ENCODE measurements around the gene EXOSC6. TPM values are rescaled to one million over a fixed set of nuclear protein-coding genes. Genes with fewer than 3 reads are reported as not detected.
A peak's percentile ranks its signal among the peaks of the same experiment; 100 is the strongest.
"Not testable (repeated sequence)": the region's sequence is repeated elsewhere in the genome, so short reads cannot be mapped to it uniquely, and the experiment has no call there.

The EXOSC6 gene
- total RNA-seq, 6 donors from 2014 or later, result 16.8 to 32.8 (median 20.5) TPM

DNA sequence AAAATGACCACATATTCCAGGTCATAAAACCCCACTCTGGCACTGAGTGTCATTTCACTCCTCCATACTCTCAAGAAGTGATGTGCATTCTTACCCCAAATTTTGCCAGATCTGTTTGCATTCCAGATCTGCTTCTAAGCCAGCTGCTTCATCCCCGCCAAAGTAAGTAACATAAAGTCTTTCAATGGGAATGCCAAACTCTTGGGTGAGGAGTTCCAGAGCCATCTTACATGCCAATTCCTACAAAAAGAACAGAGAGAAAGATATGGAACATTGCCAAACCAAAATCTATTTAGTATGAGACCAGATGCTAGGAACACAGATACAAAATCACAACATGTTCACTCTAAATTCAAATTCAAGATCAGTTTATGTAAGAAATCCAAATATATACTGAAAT, 24.7 kb upstream of the EXOSC6 start:
- DNase-seq (no peak), ATAC-seq (ENCODE audit: low FRiP score in 2 of 2) (no peak)
- WGBS, 2 donors, result 100% methylated on average over 1 of the region's 1 CpG
- H3K27ac ChIP-seq, result no peak overlapping the region
- TF ChIP-seq POLR2AphosphoS5 (IDR thresholded peaks at IDR 0.05) (no peak), POLR2A (IDR thresholded peaks at IDR 0.05) (no peak), EP300 (IDR thresholded peaks at IDR 0.05) (no peak)
- TF ChIP-seq, protein P1, sequence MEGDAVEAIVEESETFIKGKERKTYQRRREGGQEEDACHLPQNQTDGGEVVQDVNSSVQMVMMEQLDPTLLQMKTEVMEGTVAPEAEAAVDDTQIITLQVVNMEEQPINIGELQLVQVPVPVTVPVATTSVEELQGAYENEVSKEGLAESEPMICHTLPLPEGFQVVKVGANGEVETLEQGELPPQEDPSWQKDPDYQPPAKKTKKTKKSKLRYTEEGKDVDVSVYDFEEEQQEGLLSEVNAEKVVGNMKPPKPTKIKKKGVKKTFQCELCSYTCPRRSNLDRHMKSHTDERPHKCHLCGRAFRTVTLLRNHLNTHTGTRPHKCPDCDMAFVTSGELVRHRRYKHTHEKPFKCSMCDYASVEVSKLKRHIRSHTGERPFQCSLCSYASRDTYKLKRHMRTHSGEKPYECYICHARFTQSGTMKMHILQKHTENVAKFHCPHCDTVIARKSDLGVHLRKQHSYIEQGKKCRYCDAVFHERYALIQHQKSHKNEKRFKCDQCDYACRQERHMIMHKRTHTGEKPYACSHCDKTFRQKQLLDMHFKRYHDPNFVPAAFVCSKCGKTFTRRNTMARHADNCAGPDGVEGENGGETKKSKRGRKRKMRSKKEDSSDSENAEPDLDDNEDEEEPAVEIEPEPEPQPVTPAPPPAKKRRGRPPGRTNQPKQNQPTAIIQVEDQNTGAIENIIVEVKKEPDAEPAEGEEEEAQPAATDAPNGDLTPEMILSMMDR (IDR thresholded peaks at IDR 0.05), result no peak
- no peak overlapping the region for H3K4me3 ChIP-seq
- no peaks in the 10 kb centered on the region for H3K9me3 ChIP-seq
- H3K27me3 ChIP-seq, result no peaks in the 10 kb centered on the region
- peaks cover 36 to 97% (median 77%) of the 10 kb centered on the region in 4 donors for H3K36me3 ChIP-seq
- no peaks in the 10 kb centered on the region for H3K4me1 ChIP-seq

DNA sequence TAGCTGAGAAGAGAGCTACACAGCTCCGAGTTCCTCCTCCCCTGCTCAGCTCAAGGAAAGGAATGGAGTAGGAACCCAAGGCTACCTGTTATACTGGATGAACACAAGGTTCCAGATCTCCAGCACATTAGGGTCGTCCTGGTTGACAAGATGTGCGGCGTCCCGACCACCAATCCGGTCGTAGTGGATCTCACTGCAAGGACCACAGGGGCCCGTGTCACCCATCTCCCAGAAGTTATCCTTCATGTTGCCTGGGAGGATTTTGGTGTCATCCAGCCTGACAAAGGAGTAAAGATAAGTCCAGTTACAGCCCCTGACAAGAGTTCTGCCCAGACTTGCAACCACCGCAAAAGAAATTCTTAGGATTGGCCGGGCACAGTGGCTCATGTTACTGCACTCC, 20.0 kb upstream of the EXOSC6 start:
- TF ChIP-seq POLR2AphosphoS5 (IDR thresholded peaks at IDR 0.05), result no peak
- TF ChIP-seq, protein P1 (IDR thresholded peaks at IDR 0.05), result no peak
- no peak for TF ChIP-seq POLR2A (IDR thresholded peaks at IDR 0.05)
- no peak for TF ChIP-seq EP300 (IDR thresholded peaks at IDR 0.05)
- H3K9me3 ChIP-seq, result no peaks in the 10 kb centered on the region
- H3K36me3 ChIP-seq, result peaks cover 44 to 97% (median 81%) of the 10 kb centered on the region in 4 donors
- 92 to 99% methylated on average over 10 of the region's 10 CpGs for WGBS, 2 donors
- H3K4me1 ChIP-seq, result no peaks in the 10 kb centered on the region
- ATAC-seq (ENCODE audit: low FRiP score in 2 of 2) (no peak), DNase-seq (no peak)
- no peak overlapping the region for H3K4me3 ChIP-seq
- no peaks in the 10 kb centered on the region for H3K27me3 ChIP-seq
- H3K27ac ChIP-seq, result no peak overlapping the region

DNA sequence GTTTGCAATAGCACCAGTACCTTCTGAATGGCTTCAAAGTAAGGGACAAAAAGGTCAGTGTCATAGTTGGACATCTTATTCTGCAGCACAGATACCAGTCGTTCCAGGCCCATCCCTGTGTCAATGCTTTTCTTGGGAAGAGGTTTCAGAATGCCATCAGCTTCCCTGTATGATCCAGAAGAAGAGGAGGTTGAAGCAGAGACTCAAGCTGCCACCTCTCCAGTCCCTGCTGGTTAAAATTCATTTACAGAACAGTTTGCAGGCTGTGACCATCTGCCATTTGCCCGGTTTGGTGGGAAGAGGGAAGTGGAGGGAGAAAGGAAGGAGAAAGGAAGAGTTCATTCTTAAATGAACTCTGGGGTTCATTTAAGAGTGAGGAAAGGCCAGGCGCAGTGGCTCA, 18.4 kb upstream of the EXOSC6 start:
- WGBS, 2 donors, result 92 to 95% methylated on average over 3 of the region's 3 CpGs
- TF ChIP-seq POLR2A (IDR thresholded peaks at IDR 0.05), result no peak
- TF ChIP-seq, protein P1 (IDR thresholded peaks at IDR 0.05), result no peak
- no peak overlapping the region for H3K27ac ChIP-seq
- no peaks in the 10 kb centered on the region for H3K4me1 ChIP-seq
- no peaks in the 10 kb centered on the region for H3K27me3 ChIP-seq
- H3K4me3 ChIP-seq, result no peak overlapping the region
- H3K9me3 ChIP-seq, result no peaks in the 10 kb centered on the region
- DNase-seq (no peak), ATAC-seq (ENCODE audit: low FRiP score in 2 of 2) (no peak)
- H3K36me3 ChIP-seq, result peaks cover 49 to 97% (median 79%) of the 10 kb centered on the region in 4 donors

DNA sequence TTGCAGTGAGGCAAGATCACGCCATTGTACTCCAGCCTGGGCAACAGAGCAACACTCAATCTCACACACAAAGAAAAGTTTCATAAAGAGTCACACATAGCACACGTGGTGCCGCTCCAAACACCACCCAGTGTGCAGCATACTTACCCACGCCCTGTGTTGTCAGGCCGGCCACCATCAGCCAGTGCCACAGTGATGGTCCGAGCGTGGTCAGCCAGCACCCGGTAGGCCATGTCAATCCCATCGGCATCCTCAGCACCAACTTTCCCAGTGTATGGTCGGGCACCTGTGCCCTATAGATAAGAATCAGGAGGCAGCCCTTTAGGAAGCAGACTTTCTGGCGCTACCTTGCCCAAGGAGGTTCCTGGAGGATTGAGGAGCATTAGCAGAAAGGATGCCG, 17.7 kb upstream of the EXOSC6 start:
- H3K9me3 ChIP-seq, result no peaks in the 10 kb centered on the region
- H3K27ac ChIP-seq, result no peak overlapping the region
- H3K4me3 ChIP-seq, result no peak overlapping the region
- no peak for DNase-seq
- no peak for ATAC-seq (ENCODE audit: low FRiP score in 2 of 2)
- peaks cover 49 to 97% (median 80%) of the 10 kb centered on the region in 4 donors for H3K36me3 ChIP-seq
- H3K4me1 ChIP-seq, result no peaks in the 10 kb centered on the region
- 89 to 97% methylated on average over 11 to 12 of the region's 12 CpGs for WGBS, 2 donors
- no peaks in the 10 kb centered on the region for H3K27me3 ChIP-seq
- no peak for TF ChIP-seq EP300 (IDR thresholded peaks at IDR 0.05)

DNA sequence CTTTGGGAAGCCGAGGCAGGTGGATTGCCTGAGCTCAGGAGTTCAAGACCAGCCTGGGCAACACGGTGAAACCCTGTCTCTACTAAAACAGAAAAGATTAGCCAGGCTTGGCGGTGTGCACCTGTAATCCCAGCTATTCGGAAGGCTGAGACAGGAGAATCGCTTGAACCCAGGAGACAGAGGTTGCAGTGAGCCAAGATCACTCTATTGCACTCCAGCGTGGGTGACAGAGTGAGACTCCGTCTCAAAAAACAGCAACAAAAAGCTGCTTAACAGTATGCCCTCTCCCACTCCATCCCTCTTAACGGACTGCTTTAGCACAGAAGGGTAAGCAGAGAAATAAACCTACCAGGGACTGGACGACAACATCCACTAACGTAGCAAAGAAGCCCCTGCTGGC, 16.2 kb upstream of the EXOSC6 start:
- not testable (repeated sequence) for H3K9me3 ChIP-seq; H3K4me3 ChIP-seq; H3K27ac ChIP-seq; H3K4me1 ChIP-seq; DNase-seq; H3K27me3 ChIP-seq; ATAC-seq (ENCODE audit: low FRiP score in 2 of 2)
- 89 to 92% methylated on average over 8 to 10 of the region's 10 CpGs for WGBS, 2 donors
- peaks cover 58 to 99% (median 88%) of the 10 kb centered on the region in 4 donors for H3K36me3 ChIP-seq

DNA sequence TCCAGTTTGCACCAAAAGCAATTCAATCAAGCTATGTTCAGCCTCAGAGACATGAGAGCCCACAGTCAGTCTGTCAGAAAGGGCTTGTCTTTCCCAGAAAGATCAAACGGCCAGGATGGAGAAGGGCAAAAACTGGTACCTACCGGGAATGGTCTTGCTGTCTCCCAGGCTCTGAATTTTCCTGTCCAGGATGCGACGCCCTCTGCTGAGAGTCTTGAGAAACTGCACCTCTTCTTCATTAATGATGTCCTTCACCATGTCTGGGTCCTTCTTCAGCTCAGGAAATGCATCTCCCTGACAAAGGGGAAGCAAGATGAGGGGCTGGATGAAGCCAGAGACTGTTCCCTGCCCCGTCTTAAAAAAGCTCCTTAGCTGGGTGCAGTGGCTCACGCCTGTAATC, 15.8 kb upstream of the EXOSC6 start:
- Histone ChIP-seq H3K36me3 (peaks cover 58 to 99% (median 89%) of the 10 kb centered on the region in 4 donors), H3K4me1 (no peaks in the 10 kb centered on the region), H3K27me3 (no peaks in the 10 kb centered on the region), H3K4me3 (no peak overlapping the region), H3K27ac (no peak overlapping the region), H3K9me3 (no peaks in the 10 kb centered on the region)
- 45 to 48% methylated on average over 4 to 6 of the region's 6 CpGs for WGBS, 2 donors
- no peak for DNase-seq
- peak in 1 of 2 donors; percentile 65 for ATAC-seq (ENCODE audit: low FRiP score in 2 of 2)
- TF ChIP-seq POLR2A (IDR thresholded peaks at IDR 0.05), result no peak
- TF ChIP-seq, protein P1 (IDR thresholded peaks at IDR 0.05), result peak in 5 of 6 experiments; percentile 31 to 46 (median 45)

DNA sequence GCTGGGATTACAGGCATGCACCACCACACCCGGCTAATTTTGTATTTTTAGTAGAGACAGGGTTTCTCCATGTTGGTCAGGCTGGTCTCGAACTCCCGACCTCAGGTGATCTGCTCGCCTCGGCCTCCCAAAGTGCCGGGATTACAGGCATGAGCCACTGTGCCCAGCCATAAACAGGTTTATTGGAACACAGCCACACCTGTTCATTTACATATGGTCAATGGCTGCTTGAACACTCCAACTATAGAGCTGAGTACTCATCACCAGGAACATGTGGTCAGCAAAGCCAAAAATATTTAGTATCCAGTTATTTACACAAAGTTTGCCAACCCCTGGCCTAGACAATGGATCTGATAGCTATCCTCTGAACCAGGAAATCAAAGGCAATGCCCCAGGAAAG, 8.2 kb upstream of the EXOSC6 start:
- H3K4me3 ChIP-seq; H3K27me3 ChIP-seq; DNase-seq; H3K4me1 ChIP-seq; H3K9me3 ChIP-seq; ATAC-seq (ENCODE audit: low FRiP score in 2 of 2); H3K27ac ChIP-seq: not testable (repeated sequence)
- peaks cover 60 to 100% (median 96%) of the 10 kb centered on the region in 4 donors for H3K36me3 ChIP-seq
- WGBS, 2 donors, result 97 to 98% methylated on average over 6 of the region's 6 CpGs
